Stimulated activated CD4-positive, alpha-beta T cell treated with anti-CD3 and anti-CD28 coated beads, Interleukin-15, amount 100 ng/mL, for 24 hours (primary cell): ENCODE data around the gene PI4KA.
A peak's percentile ranks its signal among the peaks of the same experiment; 100 is the strongest.
"Not testable (repeated sequence)": the region's sequence is repeated elsewhere in the genome, so short reads cannot be mapped to it uniquely, and the experiment has no call there.

Source experiments
- DNase-seq: peaks from one replicate; pipeline ENCODE4 v3.0.0-alpha.2; 2020

Gene PI4KA

GRCh38 chr22:20746431-20747189 is 112.0 kb downstream of the PI4KA start:
- DNase-seq, result no peak

- no peak for DNase-seq
Observed at GRCh38 chr22:20745119-20745518, 113.5 kb downstream of the PI4KA start.

GRCh38 chr22:20744456-20744855 is 114.2 kb downstream of the PI4KA start:
- DNase-seq, result no peak

GRCh38 chr22:20742764-20743163 is 115.8 kb downstream of the PI4KA start:
- no peak for DNase-seq

- peak; percentile 31 for DNase-seq
Observed at GRCh38 chr22:20741634-20742581, 116.7 kb downstream of the PI4KA start.

- DNase-seq, result no peak
Observed at GRCh38 chr22:20741008-20741633, 117.5 kb downstream of the PI4KA start.

GRCh38 chr22:20740222-20740951 is 118.2 kb downstream of the PI4KA start:
- no peak for DNase-seq

GRCh38 chr22:20738394-20739089 is 120.1 kb downstream of the PI4KA start:
- DNase-seq, result no peak

GRCh38 chr22:20736891-20737290 is 121.7 kb downstream of the PI4KA start:
- DNase-seq, result not testable (repeated sequence)

GRCh38 chr22:20735356-20736162 is 123.1 kb downstream of the PI4KA start:
- not testable (repeated sequence) for DNase-seq

GRCh38 chr22:20732431-20732830 is 126.2 kb downstream of the PI4KA start:
- DNase-seq, result not testable (repeated sequence)

GRCh38 chr22:20729194-20729593 is 129.4 kb downstream of the PI4KA start:
- no peak for DNase-seq

- no peak for DNase-seq
Observed at GRCh38 chr22:20728523-20729190, 130.0 kb downstream of the PI4KA start.

GRCh38 chr22:20727118-20728015 is 131.2 kb downstream of the PI4KA start:
- no peak for DNase-seq

- DNase-seq, result no peak
Observed at GRCh38 chr22:20725987-20726558, 132.5 kb downstream of the PI4KA start.

GRCh38 chr22:20724676-20725454 is 133.7 kb downstream of the PI4KA start:
- DNase-seq, result no peak

GRCh38 chr22:20721409-20722218 is 137.0 kb downstream of the PI4KA start:
- no peak for DNase-seq
